ENCODE measurements around the gene KIAA1671.
"Not testable (repeated sequence)": the region's sequence is repeated elsewhere in the genome, so short reads cannot be mapped to it uniquely, and the experiment has no call there.

- TF ChIP-seq CTCF (conservative IDR thresholded peaks at IDR 0.05; ENCODE audit: low read depth, low read length); EZH2 (IDR thresholded peaks at IDR 0.05; ENCODE audit: low read length, unreplicated experiment): not testable (repeated sequence)
Observed at GRCh38 chr22:25233706-25234105, 281.2 kb downstream of the KIAA1671 start.
